HG02970 (cell line): ENCODE results near the gene KMT2C.
"Not testable (repeated sequence)": the region's sequence is repeated elsewhere in the genome, so short reads cannot be mapped to it uniquely, and the experiment has no call there.

Experiments
- ATAC-seq: cut with Tn5 transposase; IDR thresholded peaks from one replicate; pipeline ENCODE4 v1.9.1; 2021; ENCODE audit warnings: mild to moderate bottlenecking, moderate library complexity, moderate number of reproducible peaks; ENCODE audit not compliant: unreplicated experiment, low FRiP score

Gene KMT2C

DNA sequence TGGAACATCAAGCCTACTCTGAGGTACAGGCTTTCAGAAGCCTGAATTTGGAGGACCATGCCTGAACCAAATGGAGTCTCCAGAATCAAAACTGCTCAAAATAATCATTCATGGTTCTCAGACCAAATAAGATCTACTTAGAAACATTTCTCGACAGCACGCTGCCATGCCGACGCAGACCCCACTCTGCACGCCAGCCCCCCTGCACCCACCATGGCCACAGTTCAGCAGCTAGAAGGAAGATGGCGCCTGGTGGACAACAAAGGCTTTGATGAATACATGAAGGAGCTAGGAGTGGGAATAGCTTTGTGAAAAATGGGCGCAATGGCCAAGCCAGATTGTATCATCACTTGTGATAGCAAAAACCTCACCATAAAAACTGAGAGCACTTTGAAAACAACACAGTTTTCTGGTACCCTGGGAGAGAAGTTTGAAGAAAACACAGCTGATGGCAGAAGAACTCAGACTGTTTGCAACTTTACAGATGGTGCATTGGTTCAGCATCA, 6.6 kb upstream of the KMT2C start:
- ATAC-seq = no peak

DNA sequence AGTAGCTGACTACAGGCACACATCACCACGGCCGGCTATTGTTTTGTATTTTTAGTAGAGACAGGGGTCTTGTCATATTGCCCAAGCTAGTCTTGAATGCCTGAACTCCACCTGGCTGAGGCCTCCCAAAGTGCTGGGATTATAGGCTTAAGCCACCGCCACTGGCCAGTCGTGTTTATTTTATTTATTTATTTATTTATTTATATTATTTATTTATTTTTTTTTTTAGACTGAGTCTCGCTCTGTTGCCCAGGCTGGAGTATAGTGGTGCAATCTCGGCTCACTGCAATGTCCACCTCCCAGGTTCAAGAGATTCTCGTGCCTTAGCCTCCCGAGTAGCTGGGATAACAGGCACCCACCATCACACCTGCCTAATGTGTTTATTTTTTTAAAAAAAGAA, 6.0 kb upstream of the KMT2C start:
- not testable (repeated sequence) for ATAC-seq

DNA sequence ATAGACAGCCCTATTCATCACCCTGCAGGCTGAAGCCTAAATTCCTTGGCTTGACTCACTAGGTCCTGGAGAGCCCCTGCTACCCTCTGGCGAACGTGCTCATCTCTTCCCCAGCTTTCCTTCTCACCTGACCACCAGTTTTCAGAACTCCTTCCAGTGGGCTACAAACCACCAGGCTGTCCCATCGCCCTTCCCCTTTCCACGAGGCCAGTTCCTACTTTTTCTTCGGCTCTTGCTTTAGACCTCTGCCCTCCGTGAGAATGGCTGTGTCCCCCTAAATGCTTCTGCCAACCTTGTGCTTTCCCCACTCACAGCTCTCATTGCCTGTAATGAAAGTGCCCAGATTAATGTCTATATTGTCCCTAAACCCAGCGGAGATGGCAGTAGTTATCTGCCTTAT, 5.4 kb upstream of the KMT2C start:
- ATAC-seq = not testable (repeated sequence)

DNA sequence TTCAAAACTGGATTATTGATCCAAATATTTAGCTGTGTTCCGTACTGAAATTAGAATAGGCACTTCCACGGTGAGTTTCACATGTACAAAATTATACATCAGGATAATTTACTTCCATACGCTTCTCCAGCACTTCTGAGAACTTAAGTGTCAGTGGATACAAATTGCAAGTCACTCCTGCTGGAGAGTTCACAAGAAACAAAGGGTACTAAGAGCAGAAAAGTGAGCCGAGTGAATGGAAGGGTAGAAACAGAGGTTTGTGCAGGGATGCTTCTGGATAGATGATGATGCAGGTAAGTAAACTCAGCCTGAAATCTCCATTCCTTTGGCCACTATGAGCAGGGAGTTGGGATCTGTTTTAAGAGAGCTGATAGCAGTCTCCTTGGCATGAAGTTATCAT, 2.2 kb upstream of the KMT2C start:
- ATAC-seq = not testable (repeated sequence)

DNA sequence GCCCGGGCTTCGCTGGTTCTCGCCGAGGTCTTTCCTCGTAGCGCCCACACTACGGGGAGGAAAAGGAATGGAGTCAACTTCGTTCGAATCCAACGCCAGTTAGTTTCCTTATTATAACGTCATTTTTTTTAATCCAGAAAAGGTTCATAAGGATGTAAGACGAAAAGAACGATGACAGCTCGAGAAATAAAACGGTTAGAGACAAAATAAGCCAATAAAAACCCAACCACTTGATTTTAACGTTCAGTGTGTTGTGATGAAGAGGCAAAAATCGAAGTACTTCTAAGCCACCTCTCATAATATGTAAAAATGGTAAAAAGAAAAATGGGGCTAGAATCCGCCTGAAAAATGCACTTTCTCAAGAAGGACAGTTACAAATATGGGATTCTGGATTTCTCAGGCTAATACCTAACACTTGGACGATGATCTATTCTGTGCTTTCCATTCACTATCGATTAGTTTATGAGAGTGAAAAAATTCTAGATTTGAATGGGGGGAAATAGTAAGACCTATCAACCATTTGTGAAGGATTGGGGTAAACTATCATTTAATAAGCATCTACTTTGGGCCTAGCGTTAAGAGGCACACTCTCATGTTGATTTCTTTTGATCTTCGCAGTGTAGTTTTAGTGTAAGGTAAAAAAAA, 1.2 kb upstream of the KMT2C start:
- not testable (repeated sequence) for ATAC-seq

DNA sequence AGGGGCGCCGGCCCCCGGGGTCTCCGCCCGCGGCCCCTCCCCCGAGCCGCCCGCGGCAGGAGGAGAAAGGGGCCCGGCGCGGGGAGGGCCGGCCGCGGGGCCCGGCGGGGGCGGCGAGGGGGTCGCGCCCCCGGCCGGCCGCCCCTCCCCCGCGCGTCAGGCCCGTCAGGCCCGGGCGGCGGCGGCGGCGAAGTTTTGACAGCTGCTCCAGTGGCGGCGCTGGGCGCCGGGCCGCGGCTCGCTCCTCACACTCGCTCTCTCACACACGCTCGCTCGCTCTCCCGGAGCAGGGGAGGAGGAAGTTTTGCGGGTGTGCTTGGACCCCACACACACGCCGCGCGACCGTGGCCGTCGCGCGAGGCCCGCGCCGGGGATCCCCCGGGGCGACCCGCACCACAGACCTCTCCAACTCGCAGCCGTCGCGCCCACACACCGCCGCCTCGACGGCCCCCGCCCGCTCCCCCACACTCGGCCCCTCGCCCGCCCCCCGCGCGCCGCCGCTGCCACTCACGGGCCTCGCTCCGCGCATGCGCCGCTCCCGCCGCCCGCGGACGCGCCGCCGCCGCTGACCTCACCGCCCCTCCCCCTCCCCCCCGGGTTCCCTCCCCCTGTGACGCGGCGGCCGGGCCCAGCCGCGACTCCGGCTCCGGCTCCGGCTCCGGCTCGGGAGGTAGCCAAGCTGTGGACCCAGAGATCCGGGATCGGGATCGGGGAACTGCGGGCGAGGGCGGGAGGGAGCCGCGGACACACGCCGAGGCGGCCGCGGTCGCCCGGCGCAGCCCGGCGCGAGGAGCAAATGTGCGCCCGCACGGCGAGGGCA, 518 bp upstream of the KMT2C start:
- ATAC-seq = peak; percentile 55

DNA sequence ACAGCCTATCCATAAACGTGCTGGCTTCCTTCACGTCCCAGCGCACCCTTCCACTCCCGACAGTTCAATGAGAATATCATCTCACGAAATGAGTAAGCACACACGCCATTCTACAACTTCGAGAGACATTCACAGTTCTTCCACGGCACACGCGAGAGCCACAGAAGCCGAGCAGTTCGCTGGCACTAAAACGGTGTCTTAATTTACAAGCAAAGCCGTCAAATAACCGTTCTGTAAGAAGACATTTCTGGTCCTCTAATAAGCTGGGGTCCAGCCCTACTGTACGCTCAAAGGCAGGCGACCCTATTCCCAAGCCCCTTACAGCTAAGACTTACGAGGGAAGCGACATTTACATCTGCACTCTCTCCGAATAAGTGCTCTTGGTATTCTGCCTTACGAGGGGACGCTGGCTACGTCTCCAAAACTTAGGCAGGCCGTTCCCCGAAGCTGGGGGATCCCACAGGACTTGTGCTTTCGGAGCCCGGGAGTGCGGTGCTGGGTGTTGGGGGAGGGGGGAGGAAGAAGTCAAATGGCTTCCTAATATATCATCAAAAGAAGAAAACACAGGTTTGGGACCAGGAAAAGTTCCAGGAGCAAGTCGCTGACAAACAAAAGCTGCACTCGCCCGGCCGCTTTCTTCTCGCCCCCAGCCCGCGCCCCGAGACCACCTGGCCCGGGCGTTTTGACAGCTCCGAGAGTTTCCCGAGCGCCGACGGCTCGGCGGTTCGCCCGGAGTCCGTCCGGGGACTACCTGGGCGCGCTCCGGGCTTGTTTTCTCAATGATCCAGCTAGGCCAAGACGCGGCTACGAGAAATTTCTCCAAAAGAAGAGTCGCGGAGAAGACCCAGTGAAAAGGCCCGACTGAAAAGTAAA, 1.1 kb downstream of the KMT2C start:
- ATAC-seq = not testable (repeated sequence)

DNA sequence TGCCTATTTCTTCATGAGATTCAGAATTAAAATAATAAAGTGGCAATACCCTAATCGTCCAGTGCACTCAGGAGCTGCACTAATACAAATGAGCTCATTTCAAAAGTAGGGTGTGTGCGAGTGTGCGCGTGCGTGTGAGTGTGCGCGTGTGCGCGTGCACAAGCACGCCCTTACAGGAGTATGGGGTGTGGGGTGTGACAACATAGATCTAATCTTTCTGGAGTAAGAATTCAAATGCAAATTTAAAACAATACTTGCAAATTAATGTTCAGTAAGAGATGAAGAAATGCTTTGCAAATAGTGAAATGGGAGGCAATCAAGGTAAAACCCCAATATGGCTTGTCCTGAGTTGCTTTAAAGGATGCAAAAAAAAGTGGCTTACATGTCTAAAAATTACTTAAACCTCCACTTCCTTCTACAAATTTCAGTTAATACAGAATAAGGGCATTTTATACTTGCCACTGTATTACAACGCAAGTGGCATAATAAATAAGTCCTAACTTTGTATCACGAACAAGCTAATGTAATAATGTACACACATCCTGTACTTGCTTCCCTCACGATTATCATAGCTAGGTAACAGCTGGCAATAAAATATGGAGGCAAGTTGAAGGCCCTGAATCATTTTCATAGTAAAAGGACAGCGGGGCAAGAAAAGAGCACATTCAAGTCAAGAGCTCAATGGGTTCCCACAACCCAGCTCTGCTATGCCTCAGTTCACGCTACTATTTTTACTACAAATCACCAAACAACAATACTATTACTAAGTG, 1.9 kb downstream of the KMT2C start:
- not testable (repeated sequence) for ATAC-seq

DNA sequence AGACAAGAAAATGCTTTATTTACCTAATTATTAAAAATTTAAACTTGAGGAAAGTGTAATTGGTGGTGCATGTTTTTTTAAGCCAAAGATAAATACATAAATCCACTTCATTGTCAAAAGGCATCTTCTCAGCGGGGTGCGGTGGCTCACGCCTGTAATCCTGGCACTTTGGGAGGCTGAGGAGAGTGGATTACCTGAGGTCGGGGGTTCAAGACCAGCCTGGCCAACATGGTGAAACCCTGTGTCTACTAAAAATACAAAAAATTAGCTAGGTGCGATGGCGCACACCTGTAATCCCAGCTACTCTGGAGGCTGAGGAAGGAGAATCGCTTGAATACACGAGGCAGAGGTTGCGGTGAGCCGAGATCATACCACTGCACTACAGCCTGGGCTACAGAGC, 3.1 kb downstream of the KMT2C start:
- ATAC-seq = not testable (repeated sequence)

DNA sequence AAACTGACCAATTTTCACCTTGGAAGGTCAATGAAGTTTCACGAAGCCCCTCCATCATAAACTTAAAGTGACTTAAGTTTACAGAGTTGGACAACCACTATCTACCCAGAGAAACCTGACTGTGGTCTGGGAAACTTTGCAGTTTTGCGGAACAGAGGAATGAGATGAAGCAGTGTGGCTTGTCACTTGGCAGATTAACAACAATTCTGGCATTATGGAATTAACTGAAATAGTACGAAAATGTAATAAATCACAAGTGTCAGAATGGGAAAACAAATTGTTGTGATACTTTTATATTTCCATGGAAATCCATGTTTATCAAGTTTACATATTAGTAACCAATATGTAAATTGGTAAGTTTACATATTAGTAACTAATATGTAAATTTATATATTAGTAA, 4.9 kb downstream of the KMT2C start:
- no peak for ATAC-seq

DNA sequence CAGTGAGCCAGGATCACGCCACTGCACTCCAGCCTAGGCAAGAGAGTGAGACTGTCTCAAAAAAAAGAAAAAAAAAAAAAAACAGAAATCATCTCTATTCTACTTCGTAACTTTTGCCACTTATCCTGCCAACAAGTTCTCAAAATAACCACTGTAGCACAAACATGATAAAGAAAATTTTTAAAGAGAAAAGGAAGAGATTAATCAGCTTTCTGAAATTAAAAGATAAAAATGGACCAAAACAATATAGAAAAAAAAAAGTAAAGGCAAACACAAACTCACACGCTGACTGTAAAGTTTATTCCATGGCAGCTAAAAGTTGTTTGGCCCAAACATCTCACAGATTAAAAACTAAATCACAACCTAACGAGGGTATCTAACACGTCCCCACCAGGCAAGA, 5.7 kb downstream of the KMT2C start:
- ATAC-seq = not testable (repeated sequence)

DNA sequence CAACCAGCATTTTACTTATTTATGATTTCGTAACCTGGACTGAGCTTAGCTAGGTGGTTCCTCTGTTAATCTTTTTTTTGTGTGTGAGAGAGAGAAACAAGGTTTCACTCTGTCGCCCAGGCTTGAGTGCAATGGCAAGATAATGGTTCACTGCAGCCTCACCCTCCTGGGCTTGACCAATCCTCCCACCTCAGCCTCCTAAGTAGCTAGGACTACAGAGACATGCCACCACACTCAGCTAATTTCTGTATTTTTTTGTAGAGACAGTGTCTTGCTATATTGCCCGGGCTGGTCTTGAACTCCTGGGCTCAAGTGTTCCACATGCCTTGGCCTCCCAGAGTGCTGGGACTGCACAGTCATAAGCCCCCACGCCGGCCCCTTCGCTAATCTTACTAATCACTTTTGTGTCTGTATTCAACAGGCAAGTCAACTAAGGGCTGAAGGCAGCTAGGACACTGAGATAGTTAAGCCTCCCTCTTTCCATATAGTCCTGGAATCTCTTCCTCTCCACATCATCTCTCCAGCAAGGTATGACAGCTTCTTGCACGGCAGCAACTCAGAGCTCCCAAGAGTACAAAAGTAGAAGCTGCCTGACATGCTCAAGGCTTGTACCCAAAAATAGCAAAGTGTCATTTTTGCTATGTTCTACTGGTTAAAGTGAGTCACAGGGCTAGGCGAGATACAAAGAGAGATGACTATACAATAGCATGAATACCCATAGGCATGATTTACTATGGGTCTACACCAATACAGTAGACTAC, 11.3 kb downstream of the KMT2C start:
- no peak for ATAC-seq

DNA sequence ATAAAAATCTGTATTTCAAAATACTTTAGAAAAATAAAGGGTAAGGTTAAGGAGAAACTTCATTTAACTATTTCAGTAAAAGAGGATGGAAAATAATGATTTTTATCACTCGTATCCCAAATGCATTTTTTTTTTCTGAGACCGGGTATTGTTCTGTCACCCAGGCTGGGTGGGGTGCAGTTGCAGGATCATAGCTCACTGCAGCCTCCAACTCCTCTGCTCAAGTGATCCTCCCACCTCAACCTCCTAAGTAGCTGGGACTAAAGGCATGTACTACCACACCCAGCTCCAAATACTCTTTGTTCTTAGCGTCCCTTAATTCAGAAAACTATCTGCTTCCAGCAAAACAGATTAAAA, 11.8 kb downstream of the KMT2C start:
- ATAC-seq = no peak

DNA sequence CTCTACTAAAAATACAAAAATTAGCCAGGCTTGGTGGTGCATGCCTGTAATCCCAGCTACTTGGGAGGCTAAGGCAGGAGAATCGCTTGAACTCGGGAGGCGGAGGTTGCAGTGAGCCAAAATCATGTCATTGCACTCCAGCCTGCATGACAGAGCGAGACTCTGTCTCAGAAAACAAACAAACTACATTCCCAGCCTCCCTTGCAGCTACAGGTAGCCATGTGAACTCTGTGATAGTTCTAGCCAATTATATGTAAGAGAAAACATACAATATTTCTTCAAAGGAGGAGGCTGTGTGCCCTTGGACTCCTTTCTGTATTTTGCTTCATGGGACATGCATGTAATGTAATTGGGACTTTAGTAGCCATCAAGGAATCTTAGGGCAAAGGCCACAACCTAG, 12.6 kb downstream of the KMT2C start:
- not testable (repeated sequence) for ATAC-seq

DNA sequence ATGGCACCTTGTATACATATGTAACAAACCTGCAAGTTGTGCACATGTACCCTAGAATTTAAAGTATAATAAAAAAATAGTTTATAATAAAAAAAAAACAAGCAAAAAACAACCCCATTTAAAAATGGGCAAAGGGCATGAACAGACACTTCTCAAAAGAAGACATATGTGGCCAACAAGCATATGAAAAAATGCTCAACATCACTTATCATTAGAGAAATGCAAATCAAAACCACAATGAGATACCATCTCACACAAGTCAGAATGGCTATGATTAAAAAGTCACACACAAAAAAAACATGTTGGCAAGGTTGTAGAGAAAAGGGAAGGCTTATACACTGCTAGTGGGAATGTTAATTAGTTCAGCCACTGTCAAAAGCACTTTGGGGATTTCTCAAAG, 14.9 kb downstream of the KMT2C start:
- ATAC-seq = not testable (repeated sequence)

DNA sequence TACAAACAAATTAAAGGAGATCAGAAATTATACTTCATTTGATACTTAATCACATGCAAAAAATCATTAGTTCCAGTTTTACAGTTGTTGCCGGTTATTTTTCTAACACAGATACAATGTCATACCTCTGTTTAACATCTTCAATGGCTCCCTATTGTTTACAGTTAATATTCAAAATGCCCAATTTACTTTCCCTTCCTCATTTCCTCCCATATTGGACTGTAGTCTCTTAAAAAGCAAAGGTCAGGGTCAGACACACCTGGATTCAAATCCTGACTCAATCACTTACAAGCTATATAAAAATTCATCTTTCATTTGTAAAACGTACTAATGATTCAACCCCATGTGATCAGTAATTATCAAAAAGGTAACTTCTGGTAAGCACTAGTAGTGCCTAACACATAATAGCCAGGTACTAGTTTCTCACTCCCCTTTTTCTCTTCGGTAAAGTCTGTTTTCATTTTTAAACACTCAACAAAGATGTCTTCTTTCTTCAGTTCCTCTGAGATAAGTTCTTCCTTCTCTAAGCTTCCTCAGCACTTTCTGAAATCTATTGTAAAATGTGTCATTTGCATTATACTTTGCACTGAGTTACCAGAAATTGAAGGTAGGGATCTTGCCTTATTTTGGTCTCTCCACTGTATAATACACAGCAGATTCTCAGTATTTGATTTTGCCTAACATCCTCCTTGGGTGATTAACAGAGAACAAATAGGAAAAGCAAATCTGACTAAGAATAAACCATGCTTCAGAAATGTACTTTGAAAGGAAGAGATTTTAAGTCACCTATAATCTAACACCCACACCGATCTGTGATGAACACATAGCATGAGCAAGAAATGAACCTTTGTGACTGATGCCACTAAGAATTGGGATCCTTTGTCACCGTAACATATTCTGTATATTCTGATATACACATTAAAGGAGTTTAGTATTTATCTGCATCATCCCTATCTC, 16.1 kb downstream of the KMT2C start:
- no peak for ATAC-seq

DNA sequence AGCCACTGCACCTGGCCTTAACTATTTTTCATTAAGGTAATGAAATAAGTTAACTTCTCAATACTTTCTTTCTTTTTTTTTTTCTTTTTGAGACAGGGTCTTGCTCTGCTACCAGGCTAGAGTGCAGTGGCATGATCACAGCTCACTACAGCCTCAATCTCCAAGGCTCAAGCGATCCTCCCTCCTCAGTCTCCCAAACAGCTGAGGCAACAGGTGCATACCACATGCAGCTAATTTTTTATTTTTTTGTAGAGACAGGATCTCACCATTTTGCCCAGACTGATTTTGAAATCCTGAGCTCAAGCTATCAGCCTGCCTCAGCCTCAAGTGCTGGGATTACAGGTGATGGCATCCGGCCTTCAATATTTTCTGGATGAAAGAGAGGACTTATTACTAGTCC, 21.0 kb downstream of the KMT2C start:
- no peak for ATAC-seq

DNA sequence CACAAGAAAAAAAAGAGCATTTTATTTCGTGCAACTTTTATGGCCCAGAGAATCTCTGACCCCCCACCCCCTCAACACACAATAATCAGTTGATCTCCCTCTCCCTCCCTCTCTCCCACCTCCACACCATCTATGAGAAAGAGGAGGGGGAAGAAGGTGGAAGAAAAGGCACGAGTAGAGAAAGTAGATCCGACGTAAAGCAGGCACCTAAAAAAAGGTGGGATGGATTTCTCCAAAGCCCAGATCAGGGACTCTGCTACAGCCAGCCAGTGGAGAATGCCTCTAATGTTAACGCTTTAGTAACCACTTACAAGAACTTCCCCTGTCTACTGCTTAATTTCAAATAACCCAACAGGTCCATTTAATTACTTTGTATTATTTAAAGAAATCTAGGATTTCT, 24.4 kb downstream of the KMT2C start:
- ATAC-seq = no peak
